OCI-M2 (cell line): ENCODE data around the gene SLCO3A1.

Source experiments
- DNase-seq: peaks from one replicate; lab custom pipeline; 2025; ENCODE audit not compliant: unreplicated experiment; lab: John Stamatoyannopoulos, UW

SLCO3A1 gene

DNA sequence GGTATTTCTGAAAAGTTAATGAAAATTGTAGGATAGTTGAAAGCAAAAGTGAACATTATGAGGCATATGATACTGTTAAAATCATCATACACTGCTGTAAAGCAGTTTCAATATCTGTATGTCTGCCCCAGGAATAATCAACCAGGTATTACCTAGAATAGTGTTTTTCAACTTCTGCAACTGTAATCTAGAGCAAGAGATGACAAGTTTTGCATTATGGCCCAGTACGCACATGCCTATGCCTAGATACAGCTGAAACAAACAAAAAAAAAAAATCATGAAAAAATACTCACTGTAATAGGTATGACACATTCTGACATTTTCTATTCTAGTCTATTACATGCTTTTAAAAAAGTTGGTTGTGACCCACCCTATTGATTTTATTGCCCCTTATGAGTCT, 299.5 kb downstream of the SLCO3A1 start:
- no peak for DNase-seq

DNA sequence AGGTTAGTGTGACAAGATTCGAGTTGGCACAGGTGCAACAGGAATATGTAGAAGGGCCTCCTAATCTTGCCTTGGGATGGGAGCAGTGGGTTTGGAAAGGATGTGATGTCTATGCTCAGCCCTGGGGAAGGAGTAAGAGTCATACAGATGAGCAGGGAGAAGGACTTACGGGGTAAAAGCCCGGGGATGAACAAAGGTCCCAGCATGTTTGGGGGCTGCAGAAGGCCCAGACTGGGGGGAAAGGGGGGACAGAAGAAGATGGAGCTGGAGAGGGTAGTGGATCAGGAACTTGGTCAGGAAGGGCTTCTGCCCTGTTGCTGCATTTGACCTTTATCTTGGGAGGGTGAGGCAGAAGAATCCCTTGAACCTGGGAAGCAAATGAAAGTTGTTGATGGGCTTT, 300.1 kb downstream of the SLCO3A1 start:
- no peak for DNase-seq

DNA sequence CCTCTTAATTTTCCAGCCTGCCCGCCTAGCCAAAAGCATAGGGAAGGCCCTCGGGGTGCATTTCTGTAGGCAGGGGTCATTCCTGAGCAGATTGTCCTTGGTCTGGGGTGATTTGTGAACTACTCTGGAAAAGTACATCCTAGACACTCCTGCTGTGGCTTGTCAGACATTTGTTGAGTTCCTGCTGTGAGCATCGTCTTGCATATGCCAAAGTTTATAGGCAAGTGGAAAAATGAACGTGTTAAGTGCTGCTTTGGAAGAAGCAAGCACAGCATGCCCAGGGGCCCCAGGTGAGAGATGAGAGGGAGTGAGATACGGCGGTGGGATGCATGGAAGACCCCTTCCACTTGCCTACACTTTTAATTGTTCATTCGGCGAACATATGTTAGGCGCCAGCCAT, 302.4 kb downstream of the SLCO3A1 start:
- DNase-seq = no peak

DNA sequence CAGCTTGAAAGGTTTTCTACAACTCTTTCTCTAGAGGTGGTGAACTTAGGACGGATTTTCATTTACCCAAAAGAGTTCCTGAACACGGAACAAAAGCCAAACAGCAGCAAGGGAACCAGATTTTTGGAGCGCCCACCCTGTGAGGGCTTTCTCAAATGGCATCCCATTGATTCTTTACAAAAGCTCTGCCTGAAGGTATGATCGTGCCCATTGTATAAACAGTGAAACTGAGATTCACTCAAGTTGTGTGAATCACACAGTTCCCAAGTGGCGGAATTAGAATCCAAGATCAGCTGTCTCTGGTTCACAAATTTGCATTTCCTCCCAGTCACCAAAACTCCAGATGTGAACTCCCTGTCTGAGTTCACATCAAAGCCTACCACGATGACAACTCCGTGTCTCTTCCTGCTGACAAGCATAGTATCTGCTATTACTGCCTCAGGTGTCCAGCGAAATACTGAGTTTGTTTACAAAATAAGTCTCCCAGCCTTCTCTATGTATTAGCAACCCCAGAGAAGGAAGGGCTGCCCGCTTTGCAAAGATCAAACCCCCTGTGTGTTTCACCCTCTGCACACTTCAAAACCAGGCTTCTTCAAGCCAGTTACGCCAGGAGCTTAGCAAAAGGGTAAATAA, 304.3 kb downstream of the SLCO3A1 start:
- no peak for DNase-seq

DNA sequence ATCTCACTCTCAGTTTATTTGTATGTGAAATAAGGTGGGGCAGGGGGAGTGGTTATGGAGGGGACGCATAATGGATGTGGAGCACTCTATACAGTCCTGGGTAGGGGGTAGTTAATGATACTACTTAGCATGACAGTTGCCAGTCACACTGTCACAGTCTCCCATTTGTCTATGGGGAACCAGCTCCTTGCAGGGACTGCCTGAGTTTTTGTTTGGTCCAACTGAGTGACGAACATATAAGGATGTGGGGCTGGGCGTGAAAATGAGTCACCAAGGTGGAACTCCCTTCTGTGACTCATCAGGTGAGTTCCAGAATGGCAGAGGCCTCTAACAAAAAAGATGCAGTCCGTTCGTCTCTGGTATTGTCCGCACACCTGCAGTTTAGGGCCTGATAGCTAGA, 304.9 kb downstream of the SLCO3A1 start:
- DNase-seq = no peak

DNA sequence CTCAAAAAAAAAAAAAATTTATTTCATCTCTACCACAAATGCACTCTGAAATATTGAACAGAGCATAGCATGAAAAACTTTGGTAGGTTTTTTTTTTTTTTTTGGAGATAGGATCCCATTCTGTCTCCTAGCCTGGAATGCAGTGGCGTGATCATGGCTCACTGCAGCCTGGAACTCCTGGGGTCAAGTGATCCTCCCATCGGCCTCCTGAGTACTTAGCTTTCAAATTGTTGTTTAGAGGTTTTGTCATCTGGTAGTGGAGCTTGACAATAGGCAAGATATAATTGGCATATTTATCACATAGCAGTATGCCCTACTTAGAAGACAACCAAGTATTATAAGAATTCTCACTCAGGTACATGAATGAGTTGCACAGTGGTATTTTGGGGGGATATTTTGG, 306.0 kb downstream of the SLCO3A1 start:
- no peak for DNase-seq

DNA sequence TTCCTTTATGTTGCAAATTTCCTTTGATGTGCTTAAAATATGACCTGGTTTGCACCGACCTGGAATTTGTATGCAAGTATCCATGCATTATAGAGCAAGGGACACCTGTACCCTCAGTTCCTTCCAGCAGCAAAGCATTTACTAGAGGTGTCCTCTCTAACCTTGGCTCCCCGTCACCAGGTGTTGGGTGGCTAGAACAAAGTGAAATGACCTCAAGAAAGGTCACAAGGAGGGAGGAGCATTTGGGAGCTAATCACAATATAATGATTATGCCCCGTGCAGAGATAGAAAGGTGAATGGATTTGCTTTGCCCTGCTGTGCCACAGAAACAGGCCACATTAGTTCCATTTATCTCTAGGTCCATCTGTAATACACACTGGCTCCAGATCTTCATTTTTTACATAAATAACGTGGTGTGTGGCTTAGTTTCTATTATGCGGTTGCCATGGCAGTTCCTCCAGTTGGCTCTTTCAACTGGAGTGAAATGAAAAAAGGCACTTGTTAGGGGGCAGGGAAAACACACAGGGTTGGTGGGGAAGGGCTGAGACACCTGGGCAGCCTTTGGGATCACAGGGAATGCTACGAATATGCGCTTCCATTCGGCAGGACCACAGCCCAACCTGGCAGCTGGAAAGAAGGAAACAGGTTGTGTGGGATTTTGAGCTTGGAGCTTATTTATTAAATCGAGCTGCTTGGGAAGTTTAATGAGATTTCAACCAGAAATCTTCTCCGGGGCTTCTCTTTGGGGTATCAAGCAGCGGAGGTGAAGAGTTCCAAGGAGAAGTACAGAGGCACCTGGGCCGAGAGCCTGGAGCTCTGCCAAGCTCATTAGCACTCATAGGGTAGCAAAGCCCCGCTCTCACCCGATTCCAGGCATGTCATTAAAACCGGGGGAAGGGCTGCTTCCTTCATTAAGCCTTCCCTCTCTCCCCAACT, 306.7 kb downstream of the SLCO3A1 start:
- DNase-seq = no peak

DNA sequence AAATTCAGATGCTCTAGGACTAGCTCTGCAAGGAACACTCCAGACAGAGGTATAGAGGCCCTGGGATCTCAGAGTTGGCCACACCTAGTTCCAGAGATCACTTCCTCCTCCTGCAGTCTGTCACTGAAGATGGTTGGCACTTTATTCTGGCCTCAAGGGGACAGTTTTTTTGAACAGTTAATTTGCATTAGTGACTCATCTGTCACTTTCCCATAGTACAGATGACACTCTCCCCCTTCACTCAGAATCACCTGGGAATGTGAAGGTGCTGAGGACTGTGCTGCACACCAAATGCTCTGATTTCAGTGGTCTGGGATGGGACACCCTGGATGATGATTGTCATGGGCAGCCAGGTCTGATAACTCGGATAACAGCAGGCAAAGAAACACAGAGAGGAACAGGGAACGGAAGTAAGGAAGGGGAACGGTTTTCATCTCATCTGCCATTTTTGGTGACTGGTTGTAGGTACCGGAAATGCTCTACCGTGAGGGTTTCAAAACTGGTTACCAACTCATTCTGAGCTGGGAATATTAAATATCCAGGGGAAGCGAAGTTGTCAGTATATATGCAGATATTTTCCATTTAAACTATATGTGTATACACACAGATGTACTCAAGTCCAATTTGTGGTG, 307.6 kb downstream of the SLCO3A1 start:
- no peak for DNase-seq

DNA sequence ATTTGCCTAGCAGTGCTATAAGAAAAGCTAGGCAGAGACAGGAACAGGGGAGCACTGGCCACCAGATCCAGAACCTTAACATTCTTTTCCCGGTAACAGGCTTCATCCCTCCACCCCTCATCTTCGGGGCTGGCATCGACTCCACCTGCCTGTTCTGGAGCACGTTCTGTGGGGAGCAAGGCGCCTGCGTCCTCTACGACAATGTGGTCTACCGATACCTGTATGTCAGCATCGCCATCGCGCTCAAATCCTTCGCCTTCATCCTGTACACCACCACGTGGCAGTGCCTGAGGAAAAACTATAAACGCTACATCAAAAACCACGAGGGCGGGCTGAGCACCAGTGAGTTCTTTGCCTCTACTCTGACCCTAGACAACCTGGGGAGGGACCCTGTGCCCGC, 309.1 kb downstream of the SLCO3A1 start:
- DNase-seq = no peak

DNA sequence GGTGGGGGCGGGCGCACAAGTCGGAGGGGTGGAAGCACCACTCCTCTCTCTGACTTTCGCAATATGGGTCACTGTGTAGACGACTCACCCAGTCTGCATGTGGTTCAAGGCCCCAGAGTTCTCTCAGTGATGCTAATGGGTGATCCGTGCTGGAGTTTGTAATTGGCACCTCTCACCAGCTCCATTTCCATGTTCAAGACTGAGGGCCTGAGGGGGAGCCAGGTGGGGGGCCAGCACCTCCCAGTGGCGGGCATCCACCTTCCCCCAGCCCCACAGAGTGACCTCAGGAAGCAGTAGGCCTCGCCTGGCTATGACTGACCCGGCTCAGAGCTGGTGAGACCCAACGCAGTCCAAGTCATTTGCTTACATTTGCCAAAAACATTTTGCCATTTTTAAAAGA, 310.1 kb downstream of the SLCO3A1 start:
- no peak for DNase-seq

DNA sequence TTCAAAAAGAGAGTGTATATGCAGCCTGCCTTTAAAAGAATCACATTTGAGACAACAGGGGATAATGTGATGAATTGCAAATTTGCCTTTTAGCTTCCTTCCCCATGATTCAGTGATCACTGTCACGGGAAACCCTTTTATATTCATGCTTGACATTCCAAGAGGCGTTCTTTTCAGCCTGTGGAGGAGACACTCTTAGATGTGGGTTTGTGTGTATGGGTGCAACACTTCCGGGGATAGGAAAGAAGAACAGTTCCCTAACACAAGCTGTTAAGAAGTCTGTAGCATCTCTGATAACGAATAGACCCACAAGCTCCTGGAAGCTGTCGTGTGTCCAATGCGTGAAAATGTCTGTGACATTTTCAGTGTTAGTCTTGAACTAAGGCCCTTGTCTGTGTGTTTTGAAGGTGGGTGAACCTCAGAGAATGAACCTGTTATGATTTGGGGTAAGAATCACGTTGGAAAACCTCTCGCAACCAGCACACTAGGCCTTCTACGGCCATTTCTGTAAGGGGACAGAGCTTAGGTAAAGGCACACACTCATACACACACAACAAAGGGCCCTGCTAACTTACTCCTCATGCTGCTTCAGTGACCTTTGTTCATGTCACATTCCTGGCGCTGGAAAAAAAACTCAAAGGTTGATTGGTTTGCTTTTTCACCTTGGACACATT, 311.0 kb downstream of the SLCO3A1 start:
- DNase-seq = no peak

DNA sequence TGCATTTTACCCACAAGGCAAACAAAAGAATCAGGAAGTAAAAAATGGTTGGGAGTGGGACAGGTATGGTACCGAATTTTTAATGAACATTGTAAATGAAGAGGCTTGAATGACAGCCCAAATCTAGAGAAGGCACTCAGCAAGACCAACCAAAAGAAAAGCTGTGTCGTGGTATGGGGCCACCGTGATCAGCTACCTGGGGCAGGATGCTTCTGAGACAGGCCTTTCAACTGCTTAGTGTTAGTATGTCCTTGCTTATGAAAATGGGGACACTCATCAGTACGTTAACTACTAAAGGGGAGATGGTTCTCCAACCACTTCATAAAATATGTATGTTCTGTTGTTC, 311.5 kb downstream of the SLCO3A1 start:
- no peak for DNase-seq

DNA sequence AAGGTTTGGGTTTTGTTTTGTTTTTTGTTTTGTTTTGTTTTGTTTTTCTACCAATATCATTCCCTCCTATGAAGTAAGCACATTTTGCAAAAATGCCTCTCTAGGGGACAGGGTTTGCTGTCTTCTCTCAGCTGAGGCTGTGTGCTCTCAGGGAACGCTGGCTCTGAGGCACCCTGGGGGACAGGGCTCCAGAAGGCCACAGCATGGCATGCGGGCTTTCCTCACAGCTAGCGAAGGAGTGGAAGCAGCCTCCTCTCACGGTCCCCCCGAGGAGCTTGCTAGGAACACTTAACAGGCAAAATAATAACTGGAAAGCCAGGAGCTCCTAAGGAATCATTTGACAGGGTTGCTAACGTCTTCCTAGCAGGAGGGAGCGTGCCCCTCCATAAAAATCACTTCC, 312.5 kb downstream of the SLCO3A1 start:
- DNase-seq = no peak

DNA sequence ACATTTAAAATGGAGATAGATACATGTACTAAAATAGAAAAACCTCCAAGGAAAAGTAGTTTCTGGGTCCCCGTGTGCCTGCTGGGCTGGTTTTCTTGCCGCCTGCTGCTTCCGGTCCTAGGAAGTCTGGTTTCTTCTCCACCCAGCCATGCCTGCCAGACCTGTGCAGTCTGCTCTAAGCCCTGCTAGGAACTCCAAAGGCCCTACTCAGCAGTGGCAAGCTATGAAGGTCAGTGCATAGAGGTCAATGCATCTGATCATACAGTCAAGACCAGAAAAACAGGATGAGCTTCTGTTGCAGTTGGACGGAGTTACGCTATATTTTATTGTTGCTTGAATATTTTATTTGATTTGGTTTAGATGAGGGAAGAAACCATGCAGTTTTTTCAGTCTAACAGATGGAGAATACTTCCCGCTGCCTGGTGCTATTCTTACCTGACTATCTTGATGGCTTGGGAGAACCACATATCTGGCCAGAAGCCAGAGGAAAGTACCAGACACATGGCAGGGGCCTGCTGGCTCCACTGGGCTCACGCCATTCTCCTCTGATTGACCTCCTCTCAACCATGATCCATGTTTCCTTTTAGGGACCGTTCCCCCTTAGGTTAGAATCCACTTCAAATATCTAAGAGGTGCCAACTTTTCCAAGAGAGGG, 313.4 kb downstream of the SLCO3A1 start:
- DNase-seq = no peak

DNA sequence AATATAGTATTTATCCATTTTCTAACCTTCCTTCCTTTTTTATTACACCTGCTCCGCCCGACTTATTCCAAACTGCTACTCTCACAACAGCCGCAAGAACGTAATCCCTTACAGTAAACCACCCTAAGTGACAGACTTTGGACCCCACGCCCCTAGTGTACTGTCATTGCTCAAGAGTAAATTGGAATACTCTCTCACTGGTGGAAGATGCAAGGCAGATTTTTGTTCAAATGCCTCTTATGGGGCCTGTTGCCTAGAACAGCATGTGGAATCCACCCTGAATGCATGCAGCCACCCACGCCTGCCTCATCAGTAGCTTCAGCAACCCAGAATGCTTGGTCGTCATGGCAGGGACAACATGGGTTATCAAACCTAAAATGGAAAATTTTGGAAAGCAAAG, 313.9 kb downstream of the SLCO3A1 start:
- no peak for DNase-seq

DNA sequence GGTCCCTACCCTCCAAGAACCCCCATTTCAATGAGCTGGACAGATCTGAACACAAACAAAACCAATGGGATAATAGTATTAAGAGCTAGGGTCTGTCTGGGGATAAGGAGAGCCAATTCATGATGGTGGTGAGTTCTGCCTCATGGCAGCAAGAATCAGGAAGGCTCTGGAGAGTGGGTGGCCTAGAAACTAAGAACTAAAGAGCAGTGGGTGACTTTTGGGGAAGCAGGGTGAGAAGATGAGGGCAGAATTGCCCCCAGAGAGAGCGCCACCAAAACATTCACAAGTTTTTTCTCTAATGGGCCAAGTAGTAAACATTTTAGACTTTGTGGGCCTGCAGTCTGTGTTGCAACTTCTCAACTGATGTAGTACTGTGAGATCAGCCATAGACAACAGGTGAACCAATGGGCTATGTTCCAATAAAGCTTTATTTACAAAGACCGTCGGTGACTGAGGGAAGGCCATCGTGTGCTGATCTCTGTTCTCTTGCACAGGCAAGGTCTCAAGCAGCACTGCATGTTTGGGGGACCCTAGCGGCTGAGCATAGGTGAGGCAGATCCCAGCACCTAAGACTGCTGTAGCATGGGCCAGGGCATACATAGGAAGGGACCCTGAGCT, 314.7 kb downstream of the SLCO3A1 start:
- no peak for DNase-seq

DNA sequence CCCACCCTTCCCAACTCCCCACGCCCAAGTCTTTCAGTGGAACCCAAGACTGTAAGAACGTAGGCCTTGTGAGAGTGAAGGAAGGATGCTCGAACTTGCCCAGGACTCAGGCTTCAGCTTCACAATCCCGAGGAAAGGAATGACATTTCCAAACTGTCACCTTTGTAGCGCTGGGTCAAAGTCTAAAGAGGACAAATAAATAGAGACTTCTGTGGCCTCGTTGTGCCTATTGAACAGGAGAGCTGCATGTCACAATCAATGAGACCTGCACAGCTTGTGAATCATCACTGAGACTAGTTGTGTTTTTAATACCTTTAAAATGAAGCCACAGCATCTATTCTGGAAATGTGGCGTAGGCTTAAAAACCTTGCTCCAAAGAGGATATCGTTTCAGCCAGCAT, 317.4 kb downstream of the SLCO3A1 start:
- DNase-seq = no peak

DNA sequence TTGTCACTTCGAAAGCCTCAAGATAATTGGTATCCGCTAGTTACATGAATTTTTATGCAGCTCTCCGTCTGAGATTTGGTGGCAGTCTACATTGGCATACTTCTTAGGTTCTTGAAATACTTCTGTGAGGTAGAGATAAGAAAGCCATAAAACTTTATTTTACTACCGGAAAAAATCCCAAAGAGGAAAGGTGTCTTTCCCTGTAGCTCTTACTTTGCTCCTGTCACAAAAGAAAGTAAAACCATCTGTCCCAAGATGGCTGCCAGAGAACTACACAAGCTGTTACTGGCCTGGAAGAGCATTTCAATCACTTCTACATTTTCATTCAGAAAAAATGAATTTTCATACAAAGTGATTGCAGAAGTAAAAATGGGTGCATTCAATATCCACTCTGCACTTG, 325.4 kb downstream of the SLCO3A1 start:
- no peak for DNase-seq

DNA sequence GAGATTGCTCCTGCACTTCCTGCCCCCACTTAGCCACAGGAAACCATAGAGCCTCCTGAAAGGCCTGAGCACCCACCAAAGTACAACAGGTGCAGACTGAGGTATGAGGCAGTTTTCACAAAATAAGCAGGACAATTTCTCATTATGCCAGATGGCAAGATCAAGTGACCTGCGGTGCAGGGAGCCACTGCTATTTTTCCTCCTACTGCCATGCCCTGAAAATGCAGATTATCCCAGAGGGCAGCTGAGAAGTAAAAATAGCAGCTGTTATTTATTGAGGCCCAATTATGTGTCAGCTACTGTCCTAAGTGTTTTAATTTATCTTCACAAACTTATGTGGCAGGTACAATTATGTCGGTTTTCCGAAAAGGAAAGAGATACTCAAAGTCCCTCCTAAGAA, 330.6 kb downstream of the SLCO3A1 start:
- no peak for DNase-seq

DNA sequence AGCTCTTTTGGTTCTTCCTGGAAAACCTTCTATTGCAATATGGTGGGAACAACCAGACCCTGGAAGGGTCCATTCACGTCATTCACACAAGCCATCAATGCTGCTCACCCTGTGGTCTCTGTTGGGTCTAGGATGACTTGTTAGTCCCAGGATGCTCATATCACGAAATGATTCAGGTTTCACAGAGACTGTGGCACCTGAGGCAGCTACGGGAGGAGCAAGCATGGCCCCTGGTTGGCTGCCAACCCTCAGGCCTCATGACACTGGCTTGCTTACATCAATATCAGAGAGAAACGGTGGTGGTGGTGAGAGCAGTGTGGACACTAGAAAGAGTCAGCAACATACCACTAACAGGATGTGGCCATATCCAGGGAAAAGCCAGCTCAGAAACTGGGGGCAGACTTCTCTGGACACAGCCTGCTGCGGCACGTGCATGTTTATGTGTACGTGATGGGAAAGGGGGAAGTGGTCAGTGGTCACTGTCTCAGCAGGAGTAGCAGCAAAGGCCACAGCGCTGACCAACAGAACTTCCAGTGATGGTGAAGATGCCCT, 331.2 kb downstream of the SLCO3A1 start:
- DNase-seq = no peak
